Neutrophil (primary cell): ENCODE measurements around the gene MANF.

Experiments
- H3K27ac ChIP-seq: fragments of 200-600 bp; sonication (generic); 2 replicates; pipeline ENCODE4 v1.5.1; 2016; ENCODE audit warnings: mild to moderate bottlenecking, moderate library complexity
- H3K27me3 ChIP-seq: fragments of 200-600 bp; sonication (generic); 2 replicates; pipeline ENCODE4 v1.6.0; 2016; ENCODE audit warnings: mild to moderate bottlenecking
- H3K36me3 ChIP-seq: fragments of 200-600 bp; sonication (generic); 2 replicates; pipeline ENCODE4 v1.5.1; 2017
- H3K4me1 ChIP-seq, 2 experiments: fragments of 200-600 bp in 1 of 2; sonication (generic) in 1 of 2; 1 replicate in 1 of 2; 2 replicates in 1 of 2; pipeline versions ENCODE4 v1.5.1 to v1.6.1; 2013 to 2016; ENCODE audit warnings: low read depth in 1 of 2, low read length in 1 of 2, mild to moderate bottlenecking in 1 of 2, moderate library complexity in 1 of 2; ENCODE audit not compliant: control insufficient read depth in 1 of 2, insufficient read depth in 1 of 2
- H3K4me3 ChIP-seq, 2 experiments: fragments of 200-600 bp in 1 of 2; sonication (generic) in 1 of 2; 1 replicate in 1 of 2; 2 replicates in 1 of 2; pipeline ENCODE4 v1.5.1; 2013 to 2016; ENCODE audit warnings: low read depth in 1 of 2, low read length in 1 of 2, mild to moderate bottlenecking in 1 of 2, moderate library complexity in 1 of 2
- H3K9me3 ChIP-seq: fragments of 200-600 bp; sonication (generic); 2 replicates; pipeline ENCODE4 v1.5.1; 2016
- CTCF ChIP-seq: fragments of 200-600 bp; sonication (generic); IDR thresholded peaks from 2 replicates; pipeline ENCODE4 v1.5.1; 2016; ENCODE audit warnings: antibody characterized with exemption

The MANF gene

GRCh38 chr3:51395493-51396213 is 10.6 kb downstream of the MANF start:
- no peaks in the 10 kb centered on the region for H3K9me3 ChIP-seq
- no peak for TF ChIP-seq CTCF
- H3K4me1 ChIP-seq, result peaks cover 12 to 14% of the 10 kb centered on the region in 2 experiments
- no peak overlapping the region for H3K4me3 ChIP-seq
- peaks cover 69% of the 10 kb centered on the region for H3K36me3 ChIP-seq
- no peak overlapping the region for H3K27ac ChIP-seq
- no peaks in the 10 kb centered on the region for H3K27me3 ChIP-seq

GRCh38 chr3:51396401-51396800 is 11.3 kb downstream of the MANF start:
- Histone ChIP-seq H3K9me3 (no peaks in the 10 kb centered on the region), H3K4me1 (peaks cover 9 to 12% of the 10 kb centered on the region in 2 experiments), H3K27ac (no peak overlapping the region), H3K27me3 (no peaks in the 10 kb centered on the region), H3K4me3 (no peak overlapping the region), H3K36me3 (peaks cover 69% of the 10 kb centered on the region)
- TF ChIP-seq CTCF, result no peak

GRCh38 chr3:51397392-51397791 is 12.3 kb downstream of the MANF start:
- peaks cover under 1 to 5% of the 10 kb centered on the region in 2 experiments for H3K4me1 ChIP-seq

GRCh38 chr3:51398595-51399310 is 13.7 kb downstream of the MANF start:
- no peaks in the 10 kb centered on the region for H3K9me3 ChIP-seq
- H3K27ac ChIP-seq, result no peak overlapping the region
- no peak overlapping the region for H3K4me3 ChIP-seq
- H3K4me1 ChIP-seq, result no peaks in the 10 kb centered on the region
- no peak for TF ChIP-seq CTCF
- no peaks in the 10 kb centered on the region for H3K27me3 ChIP-seq
- peaks cover 64% of the 10 kb centered on the region for H3K36me3 ChIP-seq

More at GRCh38 chr3:51397392-51397791, 12.3 kb downstream of the MANF start:
- Histone ChIP-seq H3K27me3 (no peaks in the 10 kb centered on the region), H3K36me3 (peaks cover 69% of the 10 kb centered on the region), H3K27ac (no peak overlapping the region), H3K9me3 (no peaks in the 10 kb centered on the region), H3K4me3 (no peak overlapping the region)
- TF ChIP-seq CTCF, result no peak

GRCh38 chr3:51400166-51400565 is 15.1 kb downstream of the MANF start:
- Histone ChIP-seq H3K27ac (no peak overlapping the region), H3K4me1 (no peaks in the 10 kb centered on the region), H3K9me3 (no peaks in the 10 kb centered on the region), H3K27me3 (no peaks in the 10 kb centered on the region), H3K36me3 (peaks cover 53% of the 10 kb centered on the region), H3K4me3 (no peak overlapping the region)
- no peak for TF ChIP-seq CTCF
